GM23248 (cell line): ENCODE results near the gene ETV6.

Experiments used
- EZH2 ChIP-seq: fragments of 200-600 bp; sonication (generic); IDR thresholded peaks from 2 replicates; pipeline ENCODE4 v1.6.1; 2018; ENCODE audit warnings: antibody characterized with exemption, mild to moderate bottlenecking; ENCODE audit not compliant: insufficient read depth, poor library complexity, severe bottlenecking
- EZH2phosphoT487 ChIP-seq: fragments of 200-600 bp; sonication (generic); IDR thresholded peaks from 2 replicates; pipeline ENCODE4 v1.6.1; 2018; ENCODE audit warnings: antibody characterized with exemption, moderate library complexity, mild to moderate bottlenecking, low read depth; ENCODE audit not compliant: insufficient read depth

- TF ChIP-seq EZH2 = no peak
- TF ChIP-seq EZH2phosphoT487 = no peak
Measured at GRCh38 chr12:11888029-11888428, 238.6 kb downstream of the ETV6 start.
